Daoy (cell line): ENCODE data around the gene UTY. TPM values are rescaled to one million over a fixed set of nuclear protein-coding genes. Genes with fewer than 3 reads are reported as not detected.

Source experiments
- DNase-seq: peaks from one replicate; pipeline ENCODE4 v3.0.0-alpha.2; 2015; ENCODE audit warnings: low read depth
- total RNA-seq: library from RNA; depleted of rRNA; stranded (reverse); fragments of >200 nt; shearing (Covaris generic); gene quantifications from 2 replicates; pipeline ENCODE4 v1.2.3, GENCODE V29; 2014; rRNA removed

Gene UTY
- total RNA-seq, result not detected in 2 replicates

- DNase-seq, result no peak
These were observed at the start of gene UTY for GRCh38 chrY:13479828-13480227. Gene UTY (minus strand): TSS chrY:13480033. CDS start chrY:13479665, 368 bp downstream.

- DNase-seq, result no peak
These were observed 40.6 kb upstream of the UTY start for GRCh38 chrY:13520474-13520873.

GRCh38 chrY:13501215-13501614, 21.4 kb upstream of the UTY start:
- no peak for DNase-seq

GRCh38 chrY:13493737-13494136, 13.9 kb upstream of the UTY start:
- DNase-seq, result no peak

GRCh38 chrY:13492408-13492807, 12.6 kb upstream of the UTY start:
- DNase-seq, result no peak

GRCh38 chrY:13488738-13489137, 8.9 kb upstream of the UTY start:
- DNase-seq, result no peak

GRCh38 chrY:13479121-13479711, 617 bp downstream of the UTY start:
- no peak for DNase-seq

- no peak for DNase-seq
These were observed 1.6 kb downstream of the UTY start for GRCh38 chrY:13478126-13478785.

GRCh38 chrY:13474997-13475396, 4.8 kb downstream of the UTY start:
- no peak for DNase-seq

- no peak for DNase-seq
These were observed 28.3 kb downstream of the UTY start for GRCh38 chrY:13451572-13451971.

- no peak for DNase-seq
These were observed 29.2 kb downstream of the UTY start for GRCh38 chrY:13450596-13451130.

- DNase-seq, result no peak
These were observed 34.3 kb downstream of the UTY start for GRCh38 chrY:13445566-13445965.

- DNase-seq, result no peak
These were observed 36.7 kb downstream of the UTY start for GRCh38 chrY:13443146-13443545.

GRCh38 chrY:13440811-13441210, 39.0 kb downstream of the UTY start:
- no peak for DNase-seq

- DNase-seq, result no peak
These were observed 43.6 kb downstream of the UTY start for GRCh38 chrY:13435968-13436937.

- DNase-seq, result no peak
These were observed 44.4 kb downstream of the UTY start for GRCh38 chrY:13435206-13435967.

GRCh38 chrY:13432293-13433025, 47.4 kb downstream of the UTY start:
- no peak for DNase-seq

- DNase-seq, result no peak
These were observed 50.3 kb downstream of the UTY start for GRCh38 chrY:13429551-13429950.

GRCh38 chrY:13423281-13423732, 56.5 kb downstream of the UTY start:
- no peak for DNase-seq

GRCh38 chrY:13416869-13417661, 62.8 kb downstream of the UTY start:
- DNase-seq, result no peak
